Nephron progenitor cell (in vitro differentiated cells): ENCODE results near the gene DAW1.

Experiments used
- DNase-seq: peaks from one replicate; pipeline ENCODE4 v3.0.0; 2021
- H3K27ac Mint-ChIP-seq: 2 replicates; pipeline ENCODE4 v1.8.0; 2021; ENCODE audit warnings: mild to moderate bottlenecking, moderate library complexity, mixed read lengths
- H3K27me3 Mint-ChIP-seq: 2 replicates; pipeline ENCODE4 v1.8.0; 2021; ENCODE audit warnings: mild to moderate bottlenecking, low read depth, mixed read lengths; ENCODE audit not compliant: poor library complexity
- H3K36me3 Mint-ChIP-seq: 2 replicates; pipeline ENCODE4 v1.8.0; 2021; ENCODE audit warnings: low read depth, mixed read lengths
- H3K4me1 Mint-ChIP-seq: 2 replicates; pipeline ENCODE4 v1.8.0; 2021; ENCODE audit warnings: mixed read lengths
- H3K4me3 Mint-ChIP-seq: 2 replicates; pipeline ENCODE4 v1.8.0; 2021; ENCODE audit warnings: mild to moderate bottlenecking, moderate library complexity, mixed read lengths
- H3K9me3 Mint-ChIP-seq: 2 replicates; pipeline ENCODE4 v1.8.0; 2021; ENCODE audit warnings: mild to moderate bottlenecking, moderate library complexity, mixed read lengths
- TF ChIP-seq, protein P1 (sequence below): fragments of 200-600 bp; sonication (generic); IDR thresholded peaks from 2 replicates; pipeline ENCODE4 v1.5.0; 2021; ENCODE audit warnings: antibody characterized with exemption

Gene DAW1, protein sequence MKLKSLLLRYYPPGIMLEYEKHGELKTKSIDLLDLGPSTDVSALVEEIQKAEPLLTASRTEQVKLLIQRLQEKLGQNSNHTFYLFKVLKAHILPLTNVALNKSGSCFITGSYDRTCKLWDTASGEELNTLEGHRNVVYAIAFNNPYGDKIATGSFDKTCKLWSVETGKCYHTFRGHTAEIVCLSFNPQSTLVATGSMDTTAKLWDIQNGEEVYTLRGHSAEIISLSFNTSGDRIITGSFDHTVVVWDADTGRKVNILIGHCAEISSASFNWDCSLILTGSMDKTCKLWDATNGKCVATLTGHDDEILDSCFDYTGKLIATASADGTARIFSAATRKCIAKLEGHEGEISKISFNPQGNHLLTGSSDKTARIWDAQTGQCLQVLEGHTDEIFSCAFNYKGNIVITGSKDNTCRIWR

DNA sequence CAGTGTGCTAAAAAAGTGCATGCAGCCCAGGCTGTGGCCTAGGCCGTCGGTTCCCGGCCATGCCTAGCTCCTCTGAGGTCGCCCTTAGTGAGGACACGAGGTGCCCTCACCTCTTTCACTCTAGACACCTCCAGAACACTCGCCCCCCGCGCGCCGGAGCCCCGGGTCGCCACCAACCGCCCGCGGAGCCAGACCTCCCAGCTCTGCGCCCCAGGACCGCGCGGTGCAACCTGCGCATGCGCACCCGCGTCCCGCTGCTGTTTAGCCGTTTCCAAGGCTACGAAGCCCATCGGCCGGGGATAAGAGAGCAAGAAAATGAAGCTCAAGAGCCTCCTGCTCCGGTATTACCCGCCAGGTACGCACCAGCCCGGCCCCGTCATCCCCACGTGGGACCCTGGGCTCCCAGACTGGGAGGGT lies at the start of gene DAW1:
Gene DAW1, plus strand, starts transcription at position 257 of the 417 bp plus-strand sequence. Its CDS starts 59 bp downstream, at position 316.
- Mint-ChIP-seq H3K27ac (no peak within 1 kb of the TSS), H3K36me3 (no peaks in the 10 kb centered on the region), H3K27me3 (peaks cover 40% of the 10 kb centered on the region), H3K4me3 (peak within 1 kb of the TSS; percentile 73), H3K9me3 (no peaks in the 10 kb centered on the region), H3K4me1 (no peaks in the 10 kb centered on the region)
- peak; percentile 86 for DNase-seq
- TF ChIP-seq, protein P1, sequence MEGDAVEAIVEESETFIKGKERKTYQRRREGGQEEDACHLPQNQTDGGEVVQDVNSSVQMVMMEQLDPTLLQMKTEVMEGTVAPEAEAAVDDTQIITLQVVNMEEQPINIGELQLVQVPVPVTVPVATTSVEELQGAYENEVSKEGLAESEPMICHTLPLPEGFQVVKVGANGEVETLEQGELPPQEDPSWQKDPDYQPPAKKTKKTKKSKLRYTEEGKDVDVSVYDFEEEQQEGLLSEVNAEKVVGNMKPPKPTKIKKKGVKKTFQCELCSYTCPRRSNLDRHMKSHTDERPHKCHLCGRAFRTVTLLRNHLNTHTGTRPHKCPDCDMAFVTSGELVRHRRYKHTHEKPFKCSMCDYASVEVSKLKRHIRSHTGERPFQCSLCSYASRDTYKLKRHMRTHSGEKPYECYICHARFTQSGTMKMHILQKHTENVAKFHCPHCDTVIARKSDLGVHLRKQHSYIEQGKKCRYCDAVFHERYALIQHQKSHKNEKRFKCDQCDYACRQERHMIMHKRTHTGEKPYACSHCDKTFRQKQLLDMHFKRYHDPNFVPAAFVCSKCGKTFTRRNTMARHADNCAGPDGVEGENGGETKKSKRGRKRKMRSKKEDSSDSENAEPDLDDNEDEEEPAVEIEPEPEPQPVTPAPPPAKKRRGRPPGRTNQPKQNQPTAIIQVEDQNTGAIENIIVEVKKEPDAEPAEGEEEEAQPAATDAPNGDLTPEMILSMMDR = no peak

DNA sequence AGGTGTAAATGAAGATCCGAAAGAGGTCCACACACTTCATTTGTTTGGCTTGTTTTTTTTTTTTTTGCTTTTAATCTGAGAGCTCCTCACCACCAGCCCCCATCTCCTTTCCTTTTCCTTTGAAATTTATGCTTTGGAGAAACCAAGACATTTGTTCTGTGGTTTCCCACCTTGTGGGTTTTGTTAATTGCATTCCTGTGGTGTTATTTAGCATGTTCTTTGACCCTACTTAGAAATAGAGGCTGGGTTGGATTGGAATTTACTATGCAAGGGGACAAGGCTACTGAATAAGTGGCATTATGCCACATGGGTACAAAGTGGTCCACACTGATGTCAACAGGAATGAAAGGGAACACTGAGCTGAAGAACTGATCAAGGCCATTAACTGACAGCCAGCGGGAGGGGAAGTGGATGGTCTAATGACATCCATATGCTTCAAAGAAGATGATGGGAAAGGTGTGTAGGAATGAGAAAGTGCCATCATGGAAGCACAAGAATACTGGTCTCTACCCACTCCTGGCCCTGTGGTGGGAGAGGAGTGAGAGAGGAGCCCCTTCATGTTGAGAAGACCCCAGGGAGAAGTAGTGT lies 48.9 kb upstream of the DAW1 start:
- TF ChIP-seq, protein P1 = no peak
- Mint-ChIP-seq H3K9me3 (no peaks in the 10 kb centered on the region), H3K36me3 (no peaks in the 10 kb centered on the region), H3K4me1 (no peaks in the 10 kb centered on the region), H3K27me3 (peaks cover 3% of the 10 kb centered on the region), H3K4me3 (no peak overlapping the region), H3K27ac (no peak overlapping the region)
- DNase-seq = no peak

DNA sequence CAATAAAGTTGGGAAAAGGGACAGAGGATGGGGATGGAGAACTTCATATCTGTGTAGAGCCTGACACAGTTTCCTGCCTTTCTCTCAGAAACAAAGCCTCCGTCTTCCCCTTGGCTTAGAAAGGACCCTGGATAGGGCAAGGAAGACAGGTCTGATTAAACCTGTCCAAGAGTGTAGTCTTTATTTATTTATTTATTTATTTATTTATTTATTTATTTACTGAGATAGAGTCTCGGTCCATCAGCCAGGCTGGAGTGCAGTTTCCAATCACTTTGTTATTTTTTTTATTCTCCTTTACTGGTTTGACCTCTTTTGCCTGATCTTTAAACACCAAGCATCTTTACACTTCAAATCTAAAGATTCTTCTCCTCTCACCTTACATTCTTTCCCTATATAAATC lies 47.5 kb upstream of the DAW1 start:
- H3K4me1 Mint-ChIP-seq = no peaks in the 10 kb centered on the region
- no peak overlapping the region for H3K4me3 Mint-ChIP-seq
- no peaks in the 10 kb centered on the region for H3K9me3 Mint-ChIP-seq
- peaks cover 3% of the 10 kb centered on the region for H3K27me3 Mint-ChIP-seq
- no peak for DNase-seq
- H3K36me3 Mint-ChIP-seq = no peaks in the 10 kb centered on the region
- H3K27ac Mint-ChIP-seq = no peak overlapping the region
- TF ChIP-seq, protein P1 = no peak

DNA sequence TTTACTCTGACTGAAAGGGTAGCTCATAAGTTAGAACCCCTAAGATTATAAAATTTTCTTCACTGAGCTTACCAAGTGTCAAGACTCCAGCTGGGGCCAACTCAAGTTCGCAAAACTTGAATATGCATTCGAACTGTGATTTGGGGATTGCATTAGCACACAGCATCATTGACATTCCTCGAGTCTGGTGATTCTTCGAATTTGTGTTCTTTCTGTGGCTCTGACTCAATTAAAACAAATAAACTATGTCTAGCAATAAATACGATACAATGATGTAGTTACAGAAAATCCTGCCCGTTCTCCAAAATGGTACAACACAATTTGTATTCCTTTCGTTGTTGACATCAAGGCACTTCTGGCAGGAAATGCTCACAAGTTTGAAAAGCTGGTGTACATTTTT lies 46.7 kb upstream of the DAW1 start:
- H3K36me3 Mint-ChIP-seq = no peaks in the 10 kb centered on the region
- no peaks in the 10 kb centered on the region for H3K4me1 Mint-ChIP-seq
- no peaks in the 10 kb centered on the region for H3K9me3 Mint-ChIP-seq
- DNase-seq = no peak
- TF ChIP-seq, protein P1 = no peak
- no peak overlapping the region for H3K27ac Mint-ChIP-seq
- H3K27me3 Mint-ChIP-seq = peaks cover 3% of the 10 kb centered on the region
- no peak overlapping the region for H3K4me3 Mint-ChIP-seq

DNA sequence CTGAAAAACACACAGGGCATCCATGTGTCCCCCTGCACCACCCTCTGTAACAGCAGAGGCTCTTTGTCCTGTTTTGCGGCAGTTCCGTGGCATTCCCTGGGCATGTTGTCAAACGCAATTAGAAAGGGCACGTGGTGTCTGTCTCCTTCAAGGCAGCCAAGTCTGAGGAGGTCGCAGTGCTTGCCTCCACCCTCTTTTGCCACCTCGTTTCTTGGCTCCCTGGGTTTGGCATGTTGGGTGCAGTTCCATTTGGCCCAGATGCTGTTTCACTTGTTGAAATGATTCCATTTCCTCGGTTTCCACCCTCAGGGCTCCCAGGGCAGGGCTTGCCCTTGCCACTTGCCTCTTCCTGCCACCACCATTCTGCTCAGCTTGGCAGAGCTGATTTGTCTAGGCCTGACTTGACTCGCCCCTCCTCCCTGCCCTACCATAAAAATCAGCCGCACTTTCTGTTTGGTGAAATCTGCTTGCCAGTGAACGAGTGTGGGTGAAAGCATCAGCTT lies 45.4 kb upstream of the DAW1 start:
- no peak overlapping the region for H3K4me3 Mint-ChIP-seq
- no peak for DNase-seq
- H3K27ac Mint-ChIP-seq = no peak overlapping the region
- H3K9me3 Mint-ChIP-seq = no peaks in the 10 kb centered on the region
- H3K27me3 Mint-ChIP-seq = peaks cover 3% of the 10 kb centered on the region
- no peaks in the 10 kb centered on the region for H3K4me1 Mint-ChIP-seq
- H3K36me3 Mint-ChIP-seq = no peaks in the 10 kb centered on the region
- TF ChIP-seq, protein P1 = no peak
